GM23338 (cell line): ENCODE measurements around the gene TMEM169. TPM values are rescaled to one million over a fixed set of nuclear protein-coding genes. Genes with fewer than 3 reads are reported as not detected.

Experiments
- ATAC-seq: fragments of 200-7000 bp; cut with Tn5 transposase; 3 replicates; pipeline ENCODE4 v1.9.1; 2020
- DNase-seq: peaks from one replicate; pipeline ENCODE4 v3.0.0-alpha.2; 2015; ENCODE audit warnings: low spot score
- H2AFZ ChIP-seq: fragments of 200-600 bp; sonication (generic); 2 replicates; pipeline ENCODE4 v1.8.0; 2016; ENCODE audit warnings: antibody characterized with exemption, mild to moderate bottlenecking, moderate library complexity
- H3F3A ChIP-seq: fragments of 200-600 bp; sonication (generic); replicated peaks from 2 replicates; pipeline ENCODE4 v1.8.0; 2017; ENCODE audit warnings: antibody characterized with exemption, mixed run types, low read depth
- H3K27ac ChIP-seq: fragments of 200-600 bp; sonication (generic); 2 replicates; pipeline ENCODE4 v1.6.1; 2016; ENCODE audit warnings: low read depth
- H3K27me3 ChIP-seq: fragments of 200-600 bp; sonication (generic); 2 replicates; pipeline ENCODE4 v1.8.0; 2016; ENCODE audit warnings: mild to moderate bottlenecking, mixed run types, moderate library complexity; ENCODE audit not compliant: insufficient read depth
- H3K36me3 ChIP-seq: fragments of 200-600 bp; sonication (generic); 2 replicates; pipeline ENCODE4 v1.8.0; 2016; ENCODE audit warnings: mild to moderate bottlenecking; ENCODE audit not compliant: insufficient read depth
- H3K4me1 ChIP-seq: fragments of 200-600 bp; sonication (generic); 2 replicates; pipeline ENCODE4 v1.8.0; 2016; ENCODE audit warnings: mild to moderate bottlenecking, moderate library complexity; ENCODE audit not compliant: insufficient read depth
- H3K4me2 ChIP-seq: fragments of 200-600 bp; sonication (generic); 2 replicates; pipeline ENCODE4 v1.7.1; 2017; ENCODE audit warnings: mixed run types
- H3K4me3 ChIP-seq: fragments of 200-600 bp; sonication (generic); 2 replicates; pipeline ENCODE4 v1.6.1; 2016; ENCODE audit warnings: mixed run types
- H3K79me2 ChIP-seq: fragments of 200-600 bp; sonication (generic); replicated peaks from 2 replicates; pipeline ENCODE4 v1.8.0; 2017; ENCODE audit warnings: mild to moderate bottlenecking; ENCODE audit not compliant: insufficient read depth
- H3K9me2 ChIP-seq: fragments of 200-600 bp; sonication (generic); 2 replicates; pipeline ENCODE4 v1.8.0; 2017; ENCODE audit not compliant: insufficient read depth
- H4K20me1 ChIP-seq: fragments of 200-600 bp; sonication (generic); replicated peaks from 2 replicates; pipeline ENCODE4 v1.8.0; 2017; ENCODE audit warnings: mild to moderate bottlenecking; ENCODE audit not compliant: insufficient read depth
- H3K27ac Mint-ChIP-seq: 2 replicates; pipeline ENCODE4 v1.8.0; 2020; ENCODE audit warnings: inconsistent platforms, mild to moderate bottlenecking, moderate library complexity, mixed read lengths
- H3K27me3 Mint-ChIP-seq: 3 replicates; pipeline ENCODE4 v1.8.0; 2022; ENCODE audit warnings: low read depth, mild to moderate bottlenecking, moderate library complexity, mixed read lengths, inconsistent platforms; ENCODE audit not compliant: insufficient read depth, poor library complexity
- H3K36me3 Mint-ChIP-seq: 3 replicates; pipeline ENCODE4 v1.8.0; 2021; ENCODE audit warnings: low read depth, mild to moderate bottlenecking, inconsistent platforms, moderate library complexity, mixed read lengths
- H3K4me1 Mint-ChIP-seq: 3 replicates; pipeline ENCODE4 v1.8.0; 2020; ENCODE audit warnings: mild to moderate bottlenecking, inconsistent platforms, mixed read lengths
- H3K4me3 Mint-ChIP-seq: 3 replicates; pipeline ENCODE4 v1.8.0; 2021; ENCODE audit warnings: moderate library complexity, mild to moderate bottlenecking, inconsistent platforms, mixed read lengths
- H3K9me3 Mint-ChIP-seq: 3 replicates; pipeline ENCODE4 v1.8.0; 2020; ENCODE audit warnings: moderate library complexity, mild to moderate bottlenecking, inconsistent platforms, mixed read lengths
- CREB1 ChIP-seq: fragments of 250-450 bp; sonication (Bioruptor Pico); IDR thresholded peaks from 2 replicates; pipeline ENCODE4 v1.5.0; 2020; ENCODE audit warnings: low read depth, mild to moderate bottlenecking, moderate library complexity
- EZH2phosphoT487 ChIP-seq: fragments of 200-600 bp; sonication (generic); IDR thresholded peaks from one replicate; pipeline ENCODE4 v1.8.1; 2018; ENCODE audit warnings: antibody characterized with exemption; ENCODE audit not compliant: unreplicated experiment
- POLR2AphosphoS5 ChIP-seq: IDR thresholded peaks from 2 replicates; pipeline ENCODE4 v1.6.1; 2016; ENCODE audit warnings: antibody characterized with exemption, low read depth
- ZNF114 ChIP-seq: fragments of 250-450 bp; sonication (Bioruptor Pico); IDR thresholded peaks from 2 replicates; pipeline ENCODE4 v1.5.0; 2020; ENCODE audit warnings: mild to moderate bottlenecking, moderate library complexity
- ZNF462 ChIP-seq: fragments of 250-450 bp; sonication (Bioruptor Pico); IDR thresholded peaks from 2 replicates; pipeline ENCODE4 v1.5.0; 2020; ENCODE audit warnings: mild to moderate bottlenecking, moderate library complexity
- polyA plus RNA-seq: library from polyadenylated mRNA; unstranded; fragments of >200 nt; fragmentation: Nextera tagmentation; extraction: Ambion mirVana; gene quantifications from 2 replicates; pipeline ENCODE4 v1.2.1, GENCODE V29; 2016
- total RNA-seq: library from RNA; depleted of rRNA; stranded (reverse); fragments of >200 nt; shearing (Covaris generic); gene quantifications from 2 replicates; pipeline ENCODE4 v1.2.3, GENCODE V29; 2014
- TF ChIP-seq, protein P1 (sequence below), 2 experiments: fragments of 200-600 bp in 1 of 2; sonication (generic) in 1 of 2; conservative IDR thresholded peaks; 2 replicates each; pipeline versions ENCODE4 v1.5.1 to v1.6.1; 2016 to 2017; ENCODE audit warnings: antibody characterized with exemption in 2 of 2, low read depth in 2 of 2, mild to moderate bottlenecking in 2 of 2, moderate library complexity in 1 of 2

The TMEM169 gene
- total and polyA plus RNA-seq, 2 experiments from 2014 or later = 1.4 to 3.9 TPM

DNA sequence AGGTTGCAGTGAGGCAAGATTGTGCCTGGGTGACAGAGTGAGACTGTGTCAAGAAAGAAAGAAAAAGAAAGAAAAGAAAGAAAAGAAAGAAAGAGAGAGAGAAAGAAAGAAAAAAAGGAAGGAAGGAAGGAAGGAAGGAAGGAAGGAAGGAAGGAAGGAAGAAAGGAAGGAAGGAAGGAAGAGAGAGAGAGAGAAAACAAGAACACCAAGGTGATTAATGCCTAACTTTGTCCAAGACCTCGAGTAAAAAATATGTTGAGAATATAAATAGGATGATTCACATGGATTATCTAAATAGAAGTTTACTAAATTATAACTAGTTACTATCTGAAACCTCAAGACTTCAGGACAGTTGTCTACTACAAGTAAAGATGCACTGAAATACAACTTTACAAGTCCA is 7.3 kb upstream of the TMEM169 start (continued):
- TF ChIP-seq ZNF462 (CRISPR knock-in tag) (no peak), ZNF114 (CRISPR knock-in tag) (no peak)

GRCh38 chr2:216074794-216075193 is 6.9 kb upstream of the TMEM169 start:
- Mint-ChIP-seq H3K36me3 (no peaks in the 10 kb centered on the region), H3K4me1 (no peaks in the 10 kb centered on the region), H3K27ac (no peak overlapping the region), H3K4me3 (no peak overlapping the region), H3K27me3 (no peaks in the 10 kb centered on the region), H3K9me3 (no peaks in the 10 kb centered on the region; the same call in 2 of the 3 replicates)
- H3K36me3 ChIP-seq = 0 out of 2 replicates have a peak, but pooled peaks cover 3% of the 10 kb centered on the region
- no peak for ATAC-seq
- no peaks in the 10 kb centered on the region for H3K9me2 ChIP-seq
- H3K27ac ChIP-seq = no peak overlapping the region
- H3K27me3 ChIP-seq = no peaks in the 10 kb centered on the region
- H3K79me2 ChIP-seq = no peaks in the 10 kb centered on the region; the same call in 1 of the 2 replicates
- H3K4me1 ChIP-seq = no peaks in the 10 kb centered on the region
- peaks cover 8% of the 10 kb centered on the region for H4K20me1 ChIP-seq
- H2AFZ ChIP-seq = no peak overlapping the region
- DNase-seq = no peak
- H3K4me2 ChIP-seq = no peak overlapping the region
- no peak overlapping the region for H3K4me3 ChIP-seq
- H3F3A ChIP-seq = no peaks in the 10 kb centered on the region
- TF ChIP-seq ZNF114 (CRISPR knock-in tag) (no peak), CREB1 (CRISPR knock-in tag) (no peak), ZNF462 (CRISPR knock-in tag) (no peak), EZH2phosphoT487 (no peak), POLR2AphosphoS5 (no peak)
- TF ChIP-seq, protein P1, sequence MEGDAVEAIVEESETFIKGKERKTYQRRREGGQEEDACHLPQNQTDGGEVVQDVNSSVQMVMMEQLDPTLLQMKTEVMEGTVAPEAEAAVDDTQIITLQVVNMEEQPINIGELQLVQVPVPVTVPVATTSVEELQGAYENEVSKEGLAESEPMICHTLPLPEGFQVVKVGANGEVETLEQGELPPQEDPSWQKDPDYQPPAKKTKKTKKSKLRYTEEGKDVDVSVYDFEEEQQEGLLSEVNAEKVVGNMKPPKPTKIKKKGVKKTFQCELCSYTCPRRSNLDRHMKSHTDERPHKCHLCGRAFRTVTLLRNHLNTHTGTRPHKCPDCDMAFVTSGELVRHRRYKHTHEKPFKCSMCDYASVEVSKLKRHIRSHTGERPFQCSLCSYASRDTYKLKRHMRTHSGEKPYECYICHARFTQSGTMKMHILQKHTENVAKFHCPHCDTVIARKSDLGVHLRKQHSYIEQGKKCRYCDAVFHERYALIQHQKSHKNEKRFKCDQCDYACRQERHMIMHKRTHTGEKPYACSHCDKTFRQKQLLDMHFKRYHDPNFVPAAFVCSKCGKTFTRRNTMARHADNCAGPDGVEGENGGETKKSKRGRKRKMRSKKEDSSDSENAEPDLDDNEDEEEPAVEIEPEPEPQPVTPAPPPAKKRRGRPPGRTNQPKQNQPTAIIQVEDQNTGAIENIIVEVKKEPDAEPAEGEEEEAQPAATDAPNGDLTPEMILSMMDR (conservative IDR thresholded peaks at IDR 0.05; ENCODE audit: low read depth in 2 of 2) = no peak
